Liver (tissue), 9 donors: Measurements from ENCODE around the gene TRIM49. TPM values are rescaled to one million over a fixed set of nuclear protein-coding genes. Genes with fewer than 3 reads are reported as not detected.
A peak's percentile ranks its signal among the peaks of the same experiment; 100 is the strongest.
"Not testable (repeated sequence)": the region's sequence is repeated elsewhere in the genome, so short reads cannot be mapped to it uniquely, and the experiment has no call there.

Experiments used
- DNase-seq: peaks from one replicate; pipeline ENCODE4 v3.0.0-alpha.2; 2017; ENCODE audit warnings: low spot score
- H3K27ac ChIP-seq, 2 donors: one replicate each; pipeline ENCODE4 v1.7.0; 2013; ENCODE audit warnings: inconsistent platforms in 2 of 2, low read length in 2 of 2, control low read depth in 1 of 2, low read depth in 1 of 2, mild to moderate bottlenecking in 1 of 2
- H3K27me3 ChIP-seq, 4 donors: one replicate each; pipeline versions ENCODE4 v1.6.1 to v1.7.0; 2013; ENCODE audit warnings: low read length in 3 of 4, inconsistent platforms in 1 of 4, mild to moderate bottlenecking in 1 of 4, moderate library complexity in 1 of 4; ENCODE audit not compliant: control insufficient read depth in 4 of 4, insufficient read depth in 4 of 4
- H3K36me3 ChIP-seq, 4 donors: one replicate each; pipeline versions ENCODE4 v1.6.1 to v1.7.0; 2013; ENCODE audit warnings: low read length in 3 of 4, mild to moderate bottlenecking in 3 of 4, low read depth in 1 of 4, moderate library complexity in 1 of 4; ENCODE audit not compliant: control insufficient read depth in 4 of 4, insufficient read depth in 3 of 4
- H3K4me1 ChIP-seq, 4 donors: one replicate each; pipeline versions ENCODE4 v1.6.1 to v1.7.0; 2013; ENCODE audit warnings: low read length in 3 of 4, mild to moderate bottlenecking in 3 of 4, moderate library complexity in 1 of 4; ENCODE audit not compliant: control insufficient read depth in 4 of 4, insufficient read depth in 4 of 4
- H3K4me3 ChIP-seq, 3 donors: one replicate each; pipeline versions ENCODE4 v1.6.1 to v1.7.0; 2013; ENCODE audit warnings: low read length in 3 of 3, control low read depth in 1 of 3, low read depth in 1 of 3, mild to moderate bottlenecking in 1 of 3
- H3K9ac ChIP-seq, 2 donors: one replicate each; pipeline ENCODE4 v1.7.0; 2013; ENCODE audit warnings: low read length in 2 of 2, mild to moderate bottlenecking in 2 of 2, moderate library complexity in 2 of 2, control low read depth in 1 of 2, low read depth in 1 of 2
- H3K9me3 ChIP-seq, 4 donors: one replicate each; pipeline versions ENCODE4 v1.6.1 to v1.7.0; 2013; ENCODE audit warnings: low read length in 3 of 4; ENCODE audit not compliant: control insufficient read depth in 4 of 4
- REST ChIP-seq: IDR thresholded peaks from 2 replicates; pipeline ENCODE4 v1.6.1; 2016; ENCODE audit warnings: antibody characterized with exemption, mild to moderate bottlenecking
- WGBS: extraction: QIAGEN DNeasy Blood & Tissue Kit; methylation state at CpG from one replicate; pipeline ENCODE4 v1.1.7; 2013; 5-methylcytosine and 5-hydroxymethylcytosine counted together
- polyA plus RNA-seq, 2 donors: library from polyadenylated mRNA; stranded (reverse) in 1 of 2; unstranded in 1 of 2; fragments of 200-250 nt in 1 of 2; fragments of >200 nt in 1 of 2; fragmentation: Nextera tagmentation in 1 of 2; extraction: Ambion mirVana in 1 of 2; gene quantifications; one replicate each; pipeline versions ENCODE4 v1.2.1 to v1.2.3, GENCODE V29; 2013 to 2015
- total RNA-seq, 2 donors: library from RNA; depleted of rRNA; stranded (reverse); fragments of >200 nt; gene quantifications; one replicate each; pipeline ENCODE4 v1.2.3, GENCODE V29; 2014
- donor health status: healthy.
- donor health status: healthy.
- donor health status: healthy.
- donor health status: healthy.
- donor health status: healthy.

The TRIM49 gene
- not detected for total RNA-seq
- polyA plus RNA-seq = not detected

- H3K36me3 ChIP-seq, H3K27ac ChIP-seq, DNase-seq, H3K4me1 ChIP-seq, H3K9me3 ChIP-seq, H3K9ac ChIP-seq, H3K4me3 ChIP-seq, H3K27me3 ChIP-seq: not testable (repeated sequence)
- WGBS = 87% methylated on average over 2 of the region's 2 CpGs
Measured at GRCh38 chr11:89808475-89808874, at the start of gene TRIM49. TSS of gene TRIM49 (minus strand) at chr11:89808575. CDS start at chr11:89804469, 4,106 bp downstream.

- H3K9ac ChIP-seq, H3K27me3 ChIP-seq, H3K36me3 ChIP-seq, H3K4me3 ChIP-seq, H3K27ac ChIP-seq, H3K9me3 ChIP-seq, H3K4me1 ChIP-seq, DNase-seq: not testable (repeated sequence)
- no CpG with 5 or more reads among the region's 2 CpGs for WGBS
Measured at GRCh38 chr11:89826694-89827093, 18.3 kb upstream of the TRIM49 start.

GRCh38 chr11:89820008-89820407 is 11.6 kb upstream of the TRIM49 start:
- H3K36me3 ChIP-seq, H3K4me3 ChIP-seq, H3K9me3 ChIP-seq, H3K4me1 ChIP-seq, DNase-seq, H3K27me3 ChIP-seq, H3K27ac ChIP-seq, H3K9ac ChIP-seq: not testable (repeated sequence)
- no CpG with 5 or more reads among the region's 3 CpGs for WGBS

- not testable (repeated sequence) for DNase-seq, H3K9ac ChIP-seq, H3K4me3 ChIP-seq, H3K27ac ChIP-seq, H3K9me3 ChIP-seq, H3K4me1 ChIP-seq, H3K27me3 ChIP-seq, H3K36me3 ChIP-seq
- 76% methylated on average over 5 of the region's 5 CpGs for WGBS
Measured at GRCh38 chr11:89813535-89813934, 5.2 kb upstream of the TRIM49 start.

GRCh38 chr11:89787506-89788063 is 20.8 kb downstream of the TRIM49 start:
- not testable (repeated sequence) for DNase-seq

GRCh38 chr11:89785726-89786125 is 22.6 kb downstream of the TRIM49 start:
- not testable (repeated sequence) for H3K36me3 ChIP-seq, H3K9ac ChIP-seq, H3K27ac ChIP-seq, H3K4me1 ChIP-seq, H3K4me3 ChIP-seq, DNase-seq, H3K27me3 ChIP-seq, H3K9me3 ChIP-seq
- 22% methylated on average over 12 of the region's 27 CpGs for WGBS

More at GRCh38 chr11:89787506-89788063, 20.8 kb downstream of the TRIM49 start:
- H3K27me3 ChIP-seq, H3K27ac ChIP-seq, H3K4me1 ChIP-seq, H3K9ac ChIP-seq, H3K4me3 ChIP-seq, H3K9me3 ChIP-seq, H3K36me3 ChIP-seq: not testable (repeated sequence)
- WGBS = 27% methylated on average over 36 of the region's 39 CpGs
- TF ChIP-seq REST = peak; percentile 69

GRCh38 chr11:89750822-89751221 is 57.6 kb downstream of the TRIM49 start:
- H3K4me3 ChIP-seq, H3K36me3 ChIP-seq, DNase-seq, H3K4me1 ChIP-seq, H3K9me3 ChIP-seq, H3K27me3 ChIP-seq, H3K27ac ChIP-seq, H3K9ac ChIP-seq: not testable (repeated sequence)
